ENCODE measurements around the gene TMPRSS11E. TPM values are rescaled to one million over a fixed set of nuclear protein-coding genes. Genes with fewer than 3 reads are reported as not detected.
"Not testable (repeated sequence)": the region's sequence is repeated elsewhere in the genome, so short reads cannot be mapped to it uniquely, and the experiment has no call there.

Gene TMPRSS11E
- total RNA-seq, 1 donor from 2014 or later = not detected

DNA sequence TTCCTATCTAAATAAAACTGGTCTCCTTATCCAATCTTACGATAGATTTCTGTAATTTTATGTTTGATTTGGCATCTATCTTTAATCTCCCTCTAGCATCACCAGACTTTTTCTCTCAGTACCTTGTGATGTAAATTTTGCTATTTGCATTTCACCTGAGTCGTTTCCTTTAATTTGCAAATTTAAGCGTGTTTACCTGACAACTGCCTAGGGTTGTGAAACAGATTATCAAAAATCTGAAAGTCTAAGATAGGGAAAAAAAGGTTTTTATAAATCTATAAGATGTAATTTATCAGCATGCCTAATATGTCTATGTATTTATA lies 39.4 kb upstream of the TMPRSS11E start:
- no peak overlapping the region for H3K4me3 ChIP-seq
- H3K27ac ChIP-seq = no peak overlapping the region
- intact Hi-C loops (cut with DNase I) = no loop called here

DNA sequence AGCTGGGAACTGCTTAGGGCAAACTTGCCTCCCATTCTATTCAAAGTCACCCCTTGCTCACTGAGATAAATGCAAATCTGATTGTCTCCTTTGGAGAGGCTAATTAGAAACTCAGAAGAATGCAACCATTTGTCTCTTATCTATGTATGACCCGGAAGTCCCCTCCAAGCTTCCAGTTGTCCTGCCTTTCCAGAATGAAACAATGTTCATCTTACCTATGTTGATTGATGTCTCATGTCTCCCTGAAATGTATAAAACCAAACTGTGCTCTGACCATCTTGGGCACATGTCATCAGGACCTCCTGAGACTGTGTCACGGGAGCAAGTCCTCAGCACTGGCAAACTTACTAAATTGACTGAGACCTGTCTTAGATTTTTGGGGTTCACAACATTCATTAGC lies 37.1 kb upstream of the TMPRSS11E start:
- Histone ChIP-seq H3K27me3 (ENCODE audit: low read depth) (no peaks in the 10 kb centered on the region), H3K4me3 (no peak overlapping the region), H3K36me3 (no peaks in the 10 kb centered on the region), H3K4me1 (no peaks in the 10 kb centered on the region), H3K27ac (no peak overlapping the region), H3K9me3 (no peaks in the 10 kb centered on the region)
- ATAC-seq (no peak), DNase-seq (no peak)
- intact Hi-C loops (cut with DNase I) = no loop called here
- TF ChIP-seq, protein P1, sequence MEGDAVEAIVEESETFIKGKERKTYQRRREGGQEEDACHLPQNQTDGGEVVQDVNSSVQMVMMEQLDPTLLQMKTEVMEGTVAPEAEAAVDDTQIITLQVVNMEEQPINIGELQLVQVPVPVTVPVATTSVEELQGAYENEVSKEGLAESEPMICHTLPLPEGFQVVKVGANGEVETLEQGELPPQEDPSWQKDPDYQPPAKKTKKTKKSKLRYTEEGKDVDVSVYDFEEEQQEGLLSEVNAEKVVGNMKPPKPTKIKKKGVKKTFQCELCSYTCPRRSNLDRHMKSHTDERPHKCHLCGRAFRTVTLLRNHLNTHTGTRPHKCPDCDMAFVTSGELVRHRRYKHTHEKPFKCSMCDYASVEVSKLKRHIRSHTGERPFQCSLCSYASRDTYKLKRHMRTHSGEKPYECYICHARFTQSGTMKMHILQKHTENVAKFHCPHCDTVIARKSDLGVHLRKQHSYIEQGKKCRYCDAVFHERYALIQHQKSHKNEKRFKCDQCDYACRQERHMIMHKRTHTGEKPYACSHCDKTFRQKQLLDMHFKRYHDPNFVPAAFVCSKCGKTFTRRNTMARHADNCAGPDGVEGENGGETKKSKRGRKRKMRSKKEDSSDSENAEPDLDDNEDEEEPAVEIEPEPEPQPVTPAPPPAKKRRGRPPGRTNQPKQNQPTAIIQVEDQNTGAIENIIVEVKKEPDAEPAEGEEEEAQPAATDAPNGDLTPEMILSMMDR (IDR thresholded peaks at IDR 0.05) = no peak

More for the DNA sequence above, 39.4 kb upstream of the TMPRSS11E start:
- Histone ChIP-seq H3K9me3 (no peaks in the 10 kb centered on the region), H3K4me1 (no peaks in the 10 kb centered on the region), H3K27me3 (ENCODE audit: low read depth) (no peaks in the 10 kb centered on the region), H3K36me3 (no peaks in the 10 kb centered on the region)
- no peak for DNase-seq
- no peak for ATAC-seq
- TF ChIP-seq, protein P1 (IDR thresholded peaks at IDR 0.05) = no peak

DNA sequence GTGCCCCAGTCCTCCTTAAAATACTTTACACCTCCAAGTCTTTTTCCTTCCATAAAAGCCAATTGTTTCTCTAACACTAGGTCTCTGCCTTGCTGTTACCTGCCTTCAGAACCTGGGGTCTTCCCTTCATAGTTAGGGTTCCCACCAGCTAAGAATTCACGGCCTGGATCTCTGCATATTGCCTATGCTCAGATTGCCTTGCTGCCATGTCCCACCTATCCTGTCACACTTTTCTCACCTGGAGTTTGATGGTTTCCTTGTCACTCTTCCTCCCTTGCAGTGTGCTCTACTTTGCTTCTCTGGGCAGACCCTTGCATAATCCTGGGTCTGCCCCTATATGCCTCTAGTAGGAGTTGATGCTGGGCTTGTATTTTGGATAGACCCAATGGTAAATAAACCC lies 36.6 kb upstream of the TMPRSS11E start:
- TF ChIP-seq, protein P1 (IDR thresholded peaks at IDR 0.05) = no peak
- no peak for DNase-seq
- Histone ChIP-seq H3K27ac (no peak overlapping the region), H3K9me3 (no peaks in the 10 kb centered on the region), H3K36me3 (no peaks in the 10 kb centered on the region), H3K4me1 (no peaks in the 10 kb centered on the region), H3K4me3 (no peak overlapping the region), H3K27me3 (ENCODE audit: low read depth) (no peaks in the 10 kb centered on the region)
- intact Hi-C loops (cut with DNase I) = no loop called here
- no peak for ATAC-seq

DNA sequence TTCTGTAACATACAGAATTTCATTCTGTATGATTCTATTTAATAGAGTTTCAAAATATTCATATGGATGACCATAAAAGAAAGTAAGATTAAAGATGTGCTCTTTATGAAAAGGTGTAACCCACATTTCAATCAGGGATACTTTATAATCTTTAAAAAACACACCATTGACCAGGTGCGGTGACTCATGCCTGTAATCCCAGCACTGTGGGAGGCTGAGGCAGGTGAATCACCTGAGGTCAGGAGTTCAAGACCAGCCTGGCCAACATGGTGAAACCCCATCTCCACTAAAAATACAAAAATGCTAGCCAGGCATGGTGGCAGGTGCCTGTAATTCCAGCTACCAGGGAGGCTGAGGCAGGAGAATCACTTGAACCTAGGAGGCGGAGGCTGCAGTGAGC lies 35.2 kb upstream of the TMPRSS11E start:
- intact Hi-C loops (cut with DNase I); ATAC-seq: not testable (repeated sequence)

DNA sequence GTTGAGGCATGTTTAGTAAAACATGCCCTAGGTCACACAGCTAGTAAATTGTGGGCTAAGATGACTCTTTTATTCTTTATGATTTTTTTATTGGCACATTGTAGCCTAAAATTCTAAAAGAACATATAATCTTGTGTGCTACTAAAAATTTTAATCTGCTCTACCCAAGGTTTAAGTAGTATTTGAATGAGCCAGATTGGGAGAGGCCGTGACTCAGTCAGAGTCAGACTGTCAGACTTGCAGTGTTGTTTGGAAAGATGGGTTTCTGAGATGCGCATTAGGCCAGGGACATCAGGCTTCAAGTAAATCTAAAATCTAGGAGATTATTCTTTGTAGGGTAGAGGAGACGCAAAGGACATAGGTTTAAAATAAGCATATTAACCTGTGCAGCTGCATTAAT lies 30.7 kb upstream of the TMPRSS11E start:
- peaks cover 4% of the 10 kb centered on the region for H3K9me3 ChIP-seq
- H3K36me3 ChIP-seq = no peaks in the 10 kb centered on the region
- H3K27me3 ChIP-seq (ENCODE audit: low read depth) = no peaks in the 10 kb centered on the region
- no peak overlapping the region for H3K27ac ChIP-seq
- H3K4me3 ChIP-seq = no peak overlapping the region
- DNase-seq (no peak), ATAC-seq (no peak)
- no peaks in the 10 kb centered on the region for H3K4me1 ChIP-seq
- TF ChIP-seq, protein P1 (IDR thresholded peaks at IDR 0.05) = no peak
- intact Hi-C loops (cut with DNase I) = no loop called here

More for the DNA sequence above, 35.2 kb upstream of the TMPRSS11E start:
- not testable (repeated sequence) for H3K4me1 ChIP-seq; H3K27ac ChIP-seq; H3K4me3 ChIP-seq; DNase-seq; H3K27me3 ChIP-seq (ENCODE audit: low read depth); H3K36me3 ChIP-seq; H3K9me3 ChIP-seq

DNA sequence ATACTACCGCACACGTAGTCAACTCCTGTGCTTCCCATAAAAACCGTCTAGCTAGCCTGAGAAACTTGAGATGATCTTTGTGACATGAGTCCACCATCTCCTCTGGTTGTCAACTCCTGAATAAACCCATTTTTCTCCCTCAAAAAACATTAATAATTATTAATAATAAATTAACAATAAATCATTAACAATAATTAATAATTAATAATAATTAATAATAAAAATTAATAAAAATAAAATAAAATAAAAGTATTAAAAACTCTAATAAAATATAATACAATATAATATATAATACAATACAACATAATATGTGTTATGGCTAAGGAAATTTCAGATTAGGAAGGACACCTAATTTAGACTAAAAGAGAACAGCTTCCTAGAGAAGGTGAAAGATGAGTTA lies 20.7 kb upstream of the TMPRSS11E start:
- ATAC-seq = no peak
- TF ChIP-seq, protein P1 (IDR thresholded peaks at IDR 0.05) = no peak

More for the DNA sequence above, 20.7 kb upstream of the TMPRSS11E start:
- Histone ChIP-seq H3K27me3 (ENCODE audit: low read depth) (no peaks in the 10 kb centered on the region), H3K9me3 (no peaks in the 10 kb centered on the region), H3K4me3 (no peak overlapping the region), H3K36me3 (no peaks in the 10 kb centered on the region), H3K27ac (no peak overlapping the region), H3K4me1 (no peaks in the 10 kb centered on the region)
- intact Hi-C loops (cut with DNase I) = no loop called here
- no peak for DNase-seq

All from lower lobe of right lung (tissue), 2 donors.